ENCODE data around the gene COX6B1. TPM values are rescaled to one million over a fixed set of nuclear protein-coding genes. Genes with fewer than 3 reads are reported as not detected.

The COX6B1 gene
- total and polyA plus RNA-seq, 2 of the 8 experiments (the other 6 are each of a cell fraction or from before 2014, with no cell fraction given) = 437 to 1,052 TPM

DNA sequence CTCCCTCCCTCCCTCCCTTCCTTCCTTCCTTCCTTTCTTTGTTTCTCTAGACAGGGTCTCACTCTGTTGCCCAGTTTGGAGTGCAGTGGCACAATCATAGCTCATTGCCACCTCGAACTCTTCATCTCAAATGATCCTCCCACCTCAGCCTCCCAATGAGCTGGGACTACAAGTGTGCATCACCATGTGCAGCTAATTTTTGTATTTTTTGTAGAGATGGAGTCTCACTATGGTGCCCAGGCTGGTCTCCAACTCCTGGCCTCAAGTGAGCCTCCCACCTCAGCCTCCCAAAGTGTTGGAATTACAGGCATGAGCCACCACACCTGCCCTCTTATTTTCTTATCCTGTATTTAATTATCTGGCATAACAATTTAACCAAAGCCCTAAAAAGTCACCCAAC lies 22.6 kb downstream of the COX6B1 start:
- H3K23me2 ChIP-seq (ENCODE audit: low read depth, low read length) = no peaks in the 10 kb centered on the region; the same call in 1 of the 2 replicates
- no peaks in the 10 kb centered on the region for H3K79me2 ChIP-seq (ENCODE audit: control insufficient read depth in 1 of 2, insufficient read depth in 2 of 2, low read length in 2 of 2)
- no peak overlapping the region for H2AK5ac ChIP-seq (ENCODE audit: low read depth, low read length)
- H2BK12ac ChIP-seq (ENCODE audit: low read depth, low read length) = no peak overlapping the region
- no peak overlapping the region for H2BK15ac ChIP-seq (ENCODE audit: low read length)
- no peak overlapping the region for H3K4me3 ChIP-seq (ENCODE audit: extremely low read depth in 1 of 4, insufficient read depth in 2 of 4, low read depth in 3 of 4, low read length in 4 of 4)
- H3K23ac ChIP-seq (ENCODE audit: insufficient read length) = no peak overlapping the region
- no peak overlapping the region for H3K9ac ChIP-seq (replicated peaks in 1 of 4; ENCODE audit: extremely low read depth in 1 of 4, low read depth in 3 of 4, low read length in 3 of 4)
- no peak overlapping the region for H2BK5ac ChIP-seq (ENCODE audit: low read depth, low read length)
- DNase-seq (ENCODE audit: low read depth in 1 of 2, low spot score in 2 of 2) (no peak), FAIRE-seq (no peak)
- no peak overlapping the region for H3K4ac ChIP-seq (replicated peaks; ENCODE audit: insufficient read length, low read depth, low read length)
- H3K4me2 ChIP-seq (ENCODE audit: insufficient read depth in 1 of 2, low read depth in 2 of 2, low read length in 2 of 2) = no peak overlapping the region
- no CpG with 5 or more reads among the region's 1 CpG for WGBS, 2 experiments (ENCODE audit: extremely low coverage in 1 of 2, insufficient coverage in 1 of 2, insufficient read length in 1 of 2, insufficient replicate concordance in 2 of 2, low coverage in 1 of 2, low lambda C conversion rate in 2 of 2, missing lambda C conversion rate in 1 of 2)
- H4K8ac ChIP-seq (ENCODE audit: extremely low read depth, insufficient read depth, low read length) = no peak overlapping the region
- H4K91ac ChIP-seq (replicated peaks; ENCODE audit: insufficient read length, low read length) = no peak overlapping the region
- peaks cover 0 to 3% (median 0%) of the 10 kb centered on the region in 4 experiments; a peak in 2 of 7 replicates for H3K4me1 ChIP-seq (replicated peaks in 1 of 4; ENCODE audit: control insufficient read depth in 3 of 4, insufficient read depth in 4 of 4, low read length in 3 of 4)
- no peaks in the 10 kb centered on the region for H4K20me1 ChIP-seq (replicated peaks in 1 of 2; ENCODE audit: control insufficient read depth in 1 of 2, insufficient read depth in 2 of 2, low read length in 2 of 2)
- peaks cover 0 to 4% (median 1%) of the 10 kb centered on the region in 4 experiments; a peak in 1 of 7 replicates for H3K27me3 ChIP-seq (replicated peaks in 1 of 4; ENCODE audit: control insufficient read depth in 3 of 4, extremely low read depth in 1 of 4, insufficient read depth in 3 of 4, low read length in 3 of 4)
- no peaks in the 10 kb centered on the region for H3K36me3 ChIP-seq (ENCODE audit: control insufficient read depth in 2 of 4, insufficient read depth in 4 of 4, low read length in 3 of 4)
- H2BK120ac ChIP-seq (replicated peaks; ENCODE audit: low read depth, low read length) = no peak overlapping the region
- TF ChIP-seq CTBP2 (IDR thresholded peaks at IDR 0.05; ENCODE audit: borderline replicate concordance, insufficient read depth, insufficient read length, low read length) (no peak), BRCA1 (IDR thresholded peaks at IDR 0.05; ENCODE audit: low read depth, low read length) (no peak), BCL11A (IDR thresholded peaks at IDR 0.05; ENCODE audit: low read depth in 2 of 2, low read length in 2 of 2) (no peak)
- TF ChIP-seq, protein P1, sequence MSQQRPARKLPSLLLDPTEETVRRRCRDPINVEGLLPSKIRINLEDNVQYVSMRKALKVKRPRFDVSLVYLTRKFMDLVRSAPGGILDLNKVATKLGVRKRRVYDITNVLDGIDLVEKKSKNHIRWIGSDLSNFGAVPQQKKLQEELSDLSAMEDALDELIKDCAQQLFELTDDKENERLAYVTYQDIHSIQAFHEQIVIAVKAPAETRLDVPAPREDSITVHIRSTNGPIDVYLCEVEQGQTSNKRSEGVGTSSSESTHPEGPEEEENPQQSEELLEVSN (IDR thresholded peaks at IDR 0.05) = no peak
- CTCF ChIA-PET (ENCODE audit: partially characterized antibody) = interaction anchor here (1.1 kb wide), 1 partner anchor 58 kb away, joined by 4 read pairs; the partner anchor contains the start of gene HAUS5
- H3K18ac ChIP-seq (ENCODE audit: extremely low read depth, low read length) = no peak overlapping the region
- H3K56ac ChIP-seq (replicated peaks; ENCODE audit: insufficient read length, low read depth, low read length) = no peak overlapping the region
- no peak overlapping the region for H4K5ac ChIP-seq (ENCODE audit: insufficient read length, low read depth, low read length)
- H2BK20ac ChIP-seq (ENCODE audit: low read length) = no peak overlapping the region
- POLR2A ChIA-PET (ENCODE audit: partially characterized antibody) = interaction anchor here (1.8 kb wide), 1 partner anchor 11 kb away, joined by 7 read pairs; no protein-coding TSS in a partner anchor
- no peaks in the 10 kb centered on the region for H3K79me1 ChIP-seq (ENCODE audit: low read depth, low read length)
- no peak overlapping the region for H3K14ac ChIP-seq (ENCODE audit: insufficient read length)
- H3K27ac ChIP-seq (ENCODE audit: low read depth, low read length) = no peak overlapping the region
- no peak overlapping the region for H2AFZ ChIP-seq (ENCODE audit: low read length)
- no peaks in the 10 kb centered on the region for H3K9me3 ChIP-seq (ENCODE audit: insufficient read depth in 2 of 2, low read depth in 1 of 2, low read length in 1 of 2)
